HepG2 (cell line): ENCODE measurements around the gene CAPZB. TPM values are rescaled to one million over a fixed set of nuclear protein-coding genes. Genes with fewer than 3 reads are reported as not detected.

Experiments
- ZNF207 ChIP-seq: fragments of 450-650 bp; IDR thresholded peaks from 2 replicates; pipeline ENCODE4 v1.6.1; 2016; ENCODE audit warnings: antibody characterized with exemption, borderline replicate concordance
- polyA plus RNA-seq, 8 experiments: library from polyadenylated mRNA; depleted of rRNA in 3 of 8; stranded (reverse) in 7 of 8; unstranded in 1 of 8; fragments of >200 nt; fragmentation: Illumina TruSeq in 4 of 8; extraction: Trizol in 4 of 8; gene quantifications; 2 replicates each; pipeline versions ENCODE4 v1.2.1 to v1.2.3, GENCODE V29; 2011 to 2016; ENCODE audit warnings: low read depth in 4 of 8, missing spikeins in 1 of 8, mixed read lengths in 1 of 8; ENCODE audit not compliant: insufficient read depth in 1 of 8
- total RNA-seq, 5 experiments: library from RNA; depleted of rRNA; stranded (reverse); fragments of >200 nt; fragmentation: Illumina TruSeq; extraction: Trizol; gene quantifications; 2 replicates each; pipeline ENCODE4 v1.2.3, GENCODE V29; 2016; ENCODE audit warnings: low read depth in 1 of 5
- TF ChIP-seq, protein P1 (sequence below), 2 experiments: sonication (generic) in 1 of 2; formaldehyde crosslinking in 1 of 2; IDR thresholded peaks; 2 replicates each; pipeline versions ENCODE4 v1.6.1 to v1.9.0; 2014 to 2022; ENCODE audit warnings: antibody characterized with exemption in 1 of 2, borderline replicate concordance in 1 of 2, inconsistent platforms in 1 of 2, low read depth in 1 of 2, missing genetic modification reagents in 1 of 2
- TF ChIP-seq, protein P2 (sequence below): sonication (generic); formaldehyde crosslinking; IDR thresholded peaks from one replicate; pipeline ENCODE4 v1.5.1; 2020; ENCODE audit warnings: mild to moderate bottlenecking, missing genetic modification reagents; ENCODE audit errors: not compliant biosample characterization

CAPZB gene
- total and polyA plus RNA-seq, 2 of the 13 experiments (the other 11 are each of a cell fraction or from before 2014, with no cell fraction given): 58.9 to 76.9 TPM

DNA sequence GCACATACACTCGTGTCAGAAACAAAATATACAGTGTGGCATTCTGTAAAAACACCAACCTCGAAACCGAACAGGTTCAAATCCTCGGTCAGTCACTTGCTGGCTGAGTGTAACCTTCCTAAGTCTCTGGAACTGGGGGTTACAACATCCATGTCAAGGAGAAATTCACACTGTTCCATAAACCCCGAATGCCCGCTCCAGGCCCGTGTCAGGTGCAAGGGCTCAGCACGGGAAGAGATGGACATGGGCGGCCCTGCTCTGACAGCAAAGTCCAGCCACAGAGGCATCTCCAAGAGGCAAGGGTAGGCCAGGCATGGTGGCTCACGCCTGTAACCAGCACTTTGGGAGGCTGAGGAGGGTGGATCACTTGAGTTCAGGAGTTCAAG lies 93.8 kb downstream of the CAPZB start (continued):
- TF ChIP-seq, protein P1, sequence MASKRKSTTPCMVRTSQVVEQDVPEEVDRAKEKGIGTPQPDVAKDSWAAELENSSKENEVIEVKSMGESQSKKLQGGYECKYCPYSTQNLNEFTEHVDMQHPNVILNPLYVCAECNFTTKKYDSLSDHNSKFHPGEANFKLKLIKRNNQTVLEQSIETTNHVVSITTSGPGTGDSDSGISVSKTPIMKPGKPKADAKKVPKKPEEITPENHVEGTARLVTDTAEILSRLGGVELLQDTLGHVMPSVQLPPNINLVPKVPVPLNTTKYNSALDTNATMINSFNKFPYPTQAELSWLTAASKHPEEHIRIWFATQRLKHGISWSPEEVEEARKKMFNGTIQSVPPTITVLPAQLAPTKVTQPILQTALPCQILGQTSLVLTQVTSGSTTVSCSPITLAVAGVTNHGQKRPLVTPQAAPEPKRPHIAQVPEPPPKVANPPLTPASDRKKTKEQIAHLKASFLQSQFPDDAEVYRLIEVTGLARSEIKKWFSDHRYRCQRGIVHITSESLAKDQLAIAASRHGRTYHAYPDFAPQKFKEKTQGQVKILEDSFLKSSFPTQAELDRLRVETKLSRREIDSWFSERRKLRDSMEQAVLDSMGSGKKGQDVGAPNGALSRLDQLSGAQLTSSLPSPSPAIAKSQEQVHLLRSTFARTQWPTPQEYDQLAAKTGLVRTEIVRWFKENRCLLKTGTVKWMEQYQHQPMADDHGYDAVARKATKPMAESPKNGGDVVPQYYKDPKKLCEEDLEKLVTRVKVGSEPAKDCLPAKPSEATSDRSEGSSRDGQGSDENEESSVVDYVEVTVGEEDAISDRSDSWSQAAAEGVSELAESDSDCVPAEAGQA (IDR thresholded peaks at IDR 0.05; ENCODE audit: low read depth): no peak
- TF ChIP-seq, protein P1 (CRISPR knock-in tag; IDR thresholded peaks at IDR 0.05; ENCODE audit: borderline replicate concordance): no peak
- TF ChIP-seq, protein P2, sequence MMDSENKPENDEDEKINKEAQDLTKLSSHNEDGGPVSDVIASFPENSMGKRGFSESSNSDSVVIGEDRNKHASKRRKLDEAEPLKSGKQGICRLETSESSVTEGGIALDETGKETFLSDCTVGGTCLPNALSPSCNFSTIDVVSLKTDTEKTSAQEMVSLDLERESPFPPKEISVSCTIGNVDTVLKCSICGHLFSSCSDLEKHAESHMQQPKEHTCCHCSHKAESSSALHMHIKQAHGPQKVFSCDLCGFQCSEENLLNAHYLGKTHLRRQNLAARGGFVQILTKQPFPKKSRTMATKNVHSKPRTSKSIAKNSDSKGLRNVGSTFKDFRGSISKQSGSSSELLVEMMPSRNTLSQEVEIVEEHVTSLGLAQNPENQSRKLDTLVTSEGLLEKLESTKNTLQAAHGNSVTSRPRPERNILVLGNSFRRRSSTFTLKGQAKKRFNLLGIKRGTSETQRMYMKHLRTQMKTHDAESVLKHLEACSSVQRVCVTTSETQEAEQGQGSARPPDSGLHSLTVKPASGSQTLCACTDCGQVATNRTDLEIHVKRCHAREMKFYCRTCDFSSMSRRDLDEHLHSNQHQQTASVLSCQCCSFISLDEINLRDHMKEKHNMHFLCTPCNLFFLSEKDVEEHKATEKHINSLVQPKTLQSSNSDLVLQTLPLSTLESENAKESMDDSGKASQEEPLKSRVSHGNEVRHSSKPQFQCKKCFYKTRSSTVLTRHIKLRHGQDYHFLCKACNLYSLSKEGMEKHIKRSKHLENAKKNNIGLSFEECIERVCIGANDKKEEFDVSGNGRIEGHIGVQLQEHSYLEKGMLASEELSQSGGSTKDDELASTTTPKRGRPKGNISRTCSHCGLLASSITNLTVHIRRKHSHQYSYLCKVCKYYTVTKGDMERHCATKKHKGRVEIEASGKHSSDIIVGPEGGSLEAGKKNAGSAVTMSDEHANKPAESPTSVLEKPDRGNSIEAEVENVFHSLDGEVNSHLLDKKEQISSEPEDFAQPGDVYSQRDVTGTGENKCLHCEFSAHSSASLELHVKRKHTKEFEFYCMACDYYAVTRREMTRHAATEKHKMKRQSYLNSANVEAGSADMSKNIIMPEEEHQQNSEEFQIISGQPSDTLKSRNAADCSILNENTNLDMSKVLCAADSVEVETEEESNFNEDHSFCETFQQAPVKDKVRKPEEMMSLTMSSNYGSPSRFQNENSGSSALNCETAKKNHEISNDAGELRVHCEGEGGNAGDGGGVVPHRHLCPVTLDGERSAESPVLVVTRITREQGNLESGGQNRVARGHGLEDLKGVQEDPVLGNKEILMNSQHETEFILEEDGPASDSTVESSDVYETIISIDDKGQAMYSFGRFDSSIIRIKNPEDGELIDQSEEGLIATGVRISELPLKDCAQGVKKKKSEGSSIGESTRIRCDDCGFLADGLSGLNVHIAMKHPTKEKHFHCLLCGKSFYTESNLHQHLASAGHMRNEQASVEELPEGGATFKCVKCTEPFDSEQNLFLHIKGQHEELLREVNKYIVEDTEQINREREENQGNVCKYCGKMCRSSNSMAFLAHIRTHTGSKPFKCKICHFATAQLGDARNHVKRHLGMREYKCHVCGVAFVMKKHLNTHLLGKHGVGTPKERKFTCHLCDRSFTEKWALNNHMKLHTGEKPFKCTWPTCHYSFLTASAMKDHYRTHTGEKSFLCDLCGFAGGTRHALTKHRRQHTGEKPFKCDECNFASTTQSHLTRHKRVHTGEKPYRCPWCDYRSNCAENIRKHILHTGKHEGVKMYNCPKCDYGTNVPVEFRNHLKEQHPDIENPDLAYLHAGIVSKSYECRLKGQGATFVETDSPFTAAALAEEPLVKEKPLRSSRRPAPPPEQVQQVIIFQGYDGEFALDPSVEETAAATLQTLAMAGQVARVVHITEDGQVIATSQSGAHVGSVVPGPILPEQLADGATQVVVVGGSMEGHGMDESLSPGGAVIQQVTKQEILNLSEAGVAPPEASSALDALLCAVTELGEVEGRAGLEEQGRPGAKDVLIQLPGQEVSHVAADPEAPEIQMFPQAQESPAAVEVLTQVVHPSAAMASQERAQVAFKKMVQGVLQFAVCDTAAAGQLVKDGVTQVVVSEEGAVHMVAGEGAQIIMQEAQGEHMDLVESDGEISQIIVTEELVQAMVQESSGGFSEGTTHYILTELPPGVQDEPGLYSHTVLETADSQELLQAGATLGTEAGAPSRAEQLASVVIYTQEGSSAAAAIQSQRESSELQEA (CRISPR knock-in tag): no peak
- TF ChIP-seq ZNF207: no peak
- TF ChIP-seq, all 625 proteins: peak for 0
